Neural cell (in vitro differentiated cells): ENCODE measurements around the gene SLF2. TPM values are rescaled to one million over a fixed set of nuclear protein-coding genes. Genes with fewer than 3 reads are reported as not detected.

ENCODE experiments used
- H2AFZ ChIP-seq: fragments of 200-600, 300-800 bp; sonication (generic), shearing (Covaris generic); 2 replicates; pipeline ENCODE4 v1.6.0; 2014; ENCODE audit warnings: low read depth, mild to moderate bottlenecking, antibody characterized with exemption, low read length, moderate library complexity
- H3F3A ChIP-seq: fragments of 200-600 bp; shearing (Covaris generic); 2 replicates; pipeline ENCODE4 v1.6.1; 2016; ENCODE audit warnings: mild to moderate bottlenecking, moderate library complexity, mixed read lengths, antibody characterized with exemption, low read length; ENCODE audit not compliant: insufficient read depth, poor library complexity, severe bottlenecking
- H3K27ac ChIP-seq: fragments of 200-600, 300-800 bp; sonication (generic), shearing (Covaris generic); 2 replicates; pipeline ENCODE4 v1.5.1; 2014; ENCODE audit warnings: mild to moderate bottlenecking, low read length, moderate library complexity
- H3K27me3 ChIP-seq: fragments of 300-800, 200-600 bp; sonication (generic), shearing (Covaris generic); 2 replicates; pipeline ENCODE4 v1.6.0; 2014; ENCODE audit warnings: mild to moderate bottlenecking, low read depth, low read length, moderate library complexity; ENCODE audit not compliant: insufficient read depth
- H3K36me3 ChIP-seq: fragments of 300-800, 200-600 bp; sonication (generic), shearing (Covaris generic); 2 replicates; pipeline ENCODE4 v1.5.1; 2014; ENCODE audit warnings: mild to moderate bottlenecking, antibody characterized with exemption, low read length, moderate library complexity; ENCODE audit not compliant: insufficient read depth
- H3K4me2 ChIP-seq: fragments of 300-800, 200-600 bp; sonication (generic), shearing (Covaris generic); 2 replicates; pipeline ENCODE4 v1.6.0; 2014; ENCODE audit warnings: mild to moderate bottlenecking, low read length
- H3K4me3 ChIP-seq: fragments of 300-800, 200-600 bp; sonication (generic), shearing (Covaris generic); 2 replicates; pipeline ENCODE4 v1.5.1; 2014; ENCODE audit warnings: mild to moderate bottlenecking, low read length, moderate library complexity
- H3K79me2 ChIP-seq: fragments of 200-600 bp; shearing (Covaris generic); replicated peaks from 2 replicates; pipeline ENCODE4 v1.6.0; 2014; ENCODE audit warnings: mild to moderate bottlenecking, low read length, moderate library complexity; ENCODE audit not compliant: insufficient read depth
- H3K9ac ChIP-seq: fragments of 300-800, 200-600 bp; sonication (generic), shearing (Covaris generic); 2 replicates; pipeline ENCODE4 v1.6.1; 2016; ENCODE audit warnings: mild to moderate bottlenecking, low read length, mixed read lengths
- H3K9me2 ChIP-seq: fragments of 200-600 bp; shearing (Covaris generic); 2 replicates; pipeline ENCODE4 v1.6.1; 2016; ENCODE audit warnings: mild to moderate bottlenecking, low read length, mixed read lengths; ENCODE audit not compliant: insufficient read depth
- H3K9me3 ChIP-seq: fragments of 200-600, 300-800 bp; sonication (generic), shearing (Covaris generic); 2 replicates; pipeline ENCODE4 v1.6.1; 2016; ENCODE audit warnings: mild to moderate bottlenecking, mixed run types, low read length, moderate library complexity, mixed read lengths
- H4K20me1 ChIP-seq: fragments of 200-600 bp; shearing (Covaris generic); 2 replicates; pipeline ENCODE4 v1.6.1; 2016; ENCODE audit warnings: mild to moderate bottlenecking, mixed run types; ENCODE audit not compliant: insufficient read depth
- CTCF ChIP-seq: fragments of 450-650 bp; IDR thresholded peaks from 2 replicates; pipeline ENCODE4 v1.5.1; 2014; ENCODE audit warnings: antibody characterized with exemption, mild to moderate bottlenecking, moderate library complexity; ENCODE audit not compliant: poor library complexity, severe bottlenecking
- EP300 ChIP-seq: fragments of 450-650 bp; conservative IDR thresholded peaks from 2 replicates; pipeline ENCODE4 v1.6.1; 2014; ENCODE audit warnings: antibody characterized with exemption, mild to moderate bottlenecking, moderate library complexity; ENCODE audit not compliant: poor library complexity, severe bottlenecking
- EZH2 ChIP-seq: fragments of 200-600, 300-800 bp; shearing (Covaris generic), sonication (generic); IDR thresholded peaks from 2 replicates; pipeline ENCODE4 v1.6.1; 2014; ENCODE audit warnings: antibody characterized with exemption, low read length, borderline replicate concordance, mild to moderate bottlenecking; ENCODE audit not compliant: insufficient read depth, poor library complexity, severe bottlenecking
- MXI1 ChIP-seq: fragments of 450-650 bp; conservative IDR thresholded peaks from 2 replicates; pipeline ENCODE4 v1.6.1; 2014; ENCODE audit warnings: antibody characterized with exemption, mild to moderate bottlenecking; ENCODE audit not compliant: poor library complexity, severe bottlenecking
- POLR2AphosphoS5 ChIP-seq: IDR thresholded peaks from 2 replicates; pipeline ENCODE4 v1.6.1; 2012
- RAD21 ChIP-seq: fragments of 450-650 bp; conservative IDR thresholded peaks from 2 replicates; pipeline ENCODE4 v1.6.1; 2014; ENCODE audit warnings: antibody characterized with exemption, mild to moderate bottlenecking, moderate library complexity
- REST ChIP-seq: IDR thresholded peaks from 2 replicates; pipeline ENCODE4 v1.6.1; 2012; ENCODE audit warnings: borderline replicate concordance
- SMC3 ChIP-seq: fragments of 450-650 bp; conservative IDR thresholded peaks from 2 replicates; pipeline ENCODE4 v1.6.1; 2014; ENCODE audit warnings: antibody characterized with exemption, mild to moderate bottlenecking, moderate library complexity; ENCODE audit not compliant: poor library complexity
- TAF1 ChIP-seq: IDR thresholded peaks from 2 replicates; pipeline ENCODE4 v1.6.1; 2012; ENCODE audit warnings: low read depth
- polyA plus RNA-seq: library from polyadenylated mRNA; depleted of rRNA; stranded (reverse); fragments of >200 nt; gene quantifications from 2 replicates; pipeline ENCODE4 v1.2.3, GENCODE V29; 2014

SLF2 gene
- polyA plus RNA-seq, 1 donor from 2014 or later = 43.0 TPM

- no peak overlapping the region for H3K4me2 ChIP-seq
- no peak for TF ChIP-seq SMC3
- TF ChIP-seq TAF1 = no peak
- TF ChIP-seq MXI1 = no peak
- no peak for TF ChIP-seq CTCF
- TF ChIP-seq EP300 = no peak
- no peak for TF ChIP-seq EZH2
- TF ChIP-seq POLR2AphosphoS5 = no peak
- TF ChIP-seq REST = no peak
- no peak for TF ChIP-seq RAD21
- H3K4me3 ChIP-seq = no peak overlapping the region
- H4K20me1 ChIP-seq = no peaks in the 10 kb centered on the region
- peaks cover 12% of the 10 kb centered on the region for H3K36me3 ChIP-seq
- H3K9me3 ChIP-seq = no peaks in the 10 kb centered on the region
- H3K9me2 ChIP-seq = no peaks in the 10 kb centered on the region
- no peak overlapping the region for H3K27ac ChIP-seq
- H3F3A ChIP-seq = no peaks in the 10 kb centered on the region
- H3K79me2 ChIP-seq = no peaks in the 10 kb centered on the region
- H2AFZ ChIP-seq = no peak overlapping the region
- no peak overlapping the region for H3K9ac ChIP-seq
- H3K27me3 ChIP-seq = no peaks in the 10 kb centered on the region
These were observed 27.1 kb downstream of the SLF2 start for GRCh38 chr10:100939763-100940344.

GRCh38 chr10:100942229-100942628 lies 29.5 kb downstream of the SLF2 start:
- H2AFZ ChIP-seq = no peak overlapping the region
- H3K27me3 ChIP-seq = no peaks in the 10 kb centered on the region
- H3K4me3 ChIP-seq = no peak overlapping the region
- H3F3A ChIP-seq = no peaks in the 10 kb centered on the region
- H3K9me2 ChIP-seq = no peaks in the 10 kb centered on the region
- H3K9ac ChIP-seq = no peak overlapping the region
- H3K4me2 ChIP-seq = no peak overlapping the region
- no peak overlapping the region for H3K27ac ChIP-seq
- TF ChIP-seq MXI1 (no peak), TAF1 (no peak), REST (no peak), SMC3 (no peak)
- peaks cover 18% of the 10 kb centered on the region for H3K36me3 ChIP-seq
- H3K79me2 ChIP-seq = no peaks in the 10 kb centered on the region
- H4K20me1 ChIP-seq = no peaks in the 10 kb centered on the region
- H3K9me3 ChIP-seq = no peaks in the 10 kb centered on the region
